ENCODE results near the gene RELCH.

- TF ChIP-seq CTCF (IDR thresholded peaks at IDR 0.05) (no peak), EP300 (IDR thresholded peaks at IDR 0.05) (no peak), CEBPB (IDR thresholded peaks at IDR 0.05) (no peak), KDM1A (IDR thresholded peaks at IDR 0.05; ENCODE audit: low read depth) (no peak), TFCP2L1 (CRISPR knock-in tag; IDR thresholded peaks at IDR 0.05) (no peak), MAFK (IDR thresholded peaks at IDR 0.05; ENCODE audit: partially characterized antibody) (no peak), MAX (IDR thresholded peaks at IDR 0.05) (no peak), RFX5 (IDR thresholded peaks at IDR 0.05) (no peak)
These were observed 58.1 kb downstream of the RELCH start for GRCh38 chr18:62245177-62245576.

All from A549 (cell line).